Keratinocyte (primary cell): ENCODE data around the gene PRELID3B.

ENCODE experiments used
- EZH2 ChIP-seq: IDR thresholded peaks from one replicate; pipeline ENCODE4 v1.6.1; 2012; ENCODE audit warnings: inconsistent platforms, mild to moderate bottlenecking, low read length, moderate library complexity
- TF ChIP-seq, protein P1 (sequence below), 3 experiments: IDR thresholded peaks in 1 of 3; conservative IDR thresholded peaks in 1 of 3; optimal IDR thresholded peaks in 1 of 3; 2 replicates in 2 of 3; 3 replicates in 1 of 3; pipeline versions ENCODE3 to v1.5.1; 2011; ENCODE audit warnings: low read length in 3 of 3, mild to moderate bottlenecking in 3 of 3, moderate library complexity in 2 of 3, control low read depth in 1 of 3, inconsistent platforms in 1 of 3; ENCODE audit not compliant: insufficient read depth in 2 of 3; ENCODE audit errors: extremely low read depth in 1 of 3

DNA sequence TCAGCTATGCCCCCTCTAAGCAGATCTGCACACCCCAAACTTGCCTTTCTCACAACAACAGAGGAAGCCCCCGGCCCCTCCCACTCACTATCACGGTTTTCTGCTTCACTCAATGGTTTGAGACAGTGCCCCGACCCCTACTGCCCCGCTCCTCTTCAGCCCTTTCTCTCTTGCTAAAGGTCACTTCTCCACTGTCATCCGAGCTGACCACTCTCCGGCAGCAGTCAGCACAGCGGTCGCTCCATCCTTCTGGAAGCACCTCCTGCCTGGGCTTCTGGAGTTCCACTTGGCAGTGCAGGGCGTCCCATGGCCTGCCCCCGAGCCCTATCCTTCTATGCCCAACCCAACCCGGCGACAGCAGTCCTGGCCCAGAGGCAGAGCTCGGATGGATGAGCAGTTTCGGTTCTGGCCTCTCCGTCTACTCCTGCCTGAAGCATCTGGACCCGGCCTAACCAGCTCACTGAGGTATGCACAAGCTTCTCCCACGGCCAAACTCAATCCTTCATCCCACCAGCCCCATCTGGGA lies 39.6 kb downstream of the PRELID3B start:
- TF ChIP-seq, protein P1, sequence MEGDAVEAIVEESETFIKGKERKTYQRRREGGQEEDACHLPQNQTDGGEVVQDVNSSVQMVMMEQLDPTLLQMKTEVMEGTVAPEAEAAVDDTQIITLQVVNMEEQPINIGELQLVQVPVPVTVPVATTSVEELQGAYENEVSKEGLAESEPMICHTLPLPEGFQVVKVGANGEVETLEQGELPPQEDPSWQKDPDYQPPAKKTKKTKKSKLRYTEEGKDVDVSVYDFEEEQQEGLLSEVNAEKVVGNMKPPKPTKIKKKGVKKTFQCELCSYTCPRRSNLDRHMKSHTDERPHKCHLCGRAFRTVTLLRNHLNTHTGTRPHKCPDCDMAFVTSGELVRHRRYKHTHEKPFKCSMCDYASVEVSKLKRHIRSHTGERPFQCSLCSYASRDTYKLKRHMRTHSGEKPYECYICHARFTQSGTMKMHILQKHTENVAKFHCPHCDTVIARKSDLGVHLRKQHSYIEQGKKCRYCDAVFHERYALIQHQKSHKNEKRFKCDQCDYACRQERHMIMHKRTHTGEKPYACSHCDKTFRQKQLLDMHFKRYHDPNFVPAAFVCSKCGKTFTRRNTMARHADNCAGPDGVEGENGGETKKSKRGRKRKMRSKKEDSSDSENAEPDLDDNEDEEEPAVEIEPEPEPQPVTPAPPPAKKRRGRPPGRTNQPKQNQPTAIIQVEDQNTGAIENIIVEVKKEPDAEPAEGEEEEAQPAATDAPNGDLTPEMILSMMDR (optimal IDR thresholded peaks at IDR 0.05 in 1 of 3, IDR thresholded peaks at IDR 0.05 in 1 of 3, conservative IDR thresholded peaks at IDR 0.05 in 1 of 3; ENCODE audit: extremely low read depth in 1 of 3, insufficient read depth in 2 of 3, low read length in 3 of 3), result no peak
- no peak for TF ChIP-seq EZH2
